GM15510 (cell line): Measurements from ENCODE around the gene CHERP.
A peak's percentile ranks its signal among the peaks of the same experiment; 100 is the strongest.

ENCODE experiments used
- POLR2A ChIP-seq: IDR thresholded peaks from 3 replicates; pipeline ENCODE4 v1.6.1; 2011; ENCODE audit warnings: borderline replicate concordance; ENCODE audit not compliant: insufficient read length; ENCODE audit errors: extremely low read depth

Gene CHERP

GRCh38 chr19:16542045-16542909 is at the start of gene CHERP:
TSS of gene CHERP (minus strand) at chr19:16542437. CDS start at chr19:16542378, 59 bp downstream.
- peak; percentile 96 for TF ChIP-seq POLR2A

- TF ChIP-seq POLR2A = no peak
Observed at GRCh38 chr19:16590876-16591802, 48.9 kb upstream of the CHERP start.

- no peak for TF ChIP-seq POLR2A
Observed at GRCh38 chr19:16589917-16590316, 47.7 kb upstream of the CHERP start.

GRCh38 chr19:16588824-16589577 is 46.8 kb upstream of the CHERP start:
- TF ChIP-seq POLR2A = no peak

GRCh38 chr19:16587833-16588823 is 45.9 kb upstream of the CHERP start:
- TF ChIP-seq POLR2A = peak; percentile 81

- TF ChIP-seq POLR2A = peak; percentile 5
Observed at GRCh38 chr19:16586991-16587832, 45.0 kb upstream of the CHERP start.

- TF ChIP-seq POLR2A = no peak
Observed at GRCh38 chr19:16586477-16586871, 44.2 kb upstream of the CHERP start.

- peak; percentile 47 for TF ChIP-seq POLR2A
Observed at GRCh38 chr19:16585808-16586476, 43.7 kb upstream of the CHERP start.

GRCh38 chr19:16585094-16585801 is 43.0 kb upstream of the CHERP start:
- peak; percentile 40 for TF ChIP-seq POLR2A

GRCh38 chr19:16584248-16585093 is 42.2 kb upstream of the CHERP start:
- TF ChIP-seq POLR2A = peak; percentile 94
